ENCODE results near the gene STX18. TPM values are rescaled to one million over a fixed set of nuclear protein-coding genes. Genes with fewer than 3 reads are reported as not detected.

STX18 gene
- total RNA-seq, 4 donors from 2014 or later = 19.2 to 27.4 (median 20.7) TPM

DNA sequence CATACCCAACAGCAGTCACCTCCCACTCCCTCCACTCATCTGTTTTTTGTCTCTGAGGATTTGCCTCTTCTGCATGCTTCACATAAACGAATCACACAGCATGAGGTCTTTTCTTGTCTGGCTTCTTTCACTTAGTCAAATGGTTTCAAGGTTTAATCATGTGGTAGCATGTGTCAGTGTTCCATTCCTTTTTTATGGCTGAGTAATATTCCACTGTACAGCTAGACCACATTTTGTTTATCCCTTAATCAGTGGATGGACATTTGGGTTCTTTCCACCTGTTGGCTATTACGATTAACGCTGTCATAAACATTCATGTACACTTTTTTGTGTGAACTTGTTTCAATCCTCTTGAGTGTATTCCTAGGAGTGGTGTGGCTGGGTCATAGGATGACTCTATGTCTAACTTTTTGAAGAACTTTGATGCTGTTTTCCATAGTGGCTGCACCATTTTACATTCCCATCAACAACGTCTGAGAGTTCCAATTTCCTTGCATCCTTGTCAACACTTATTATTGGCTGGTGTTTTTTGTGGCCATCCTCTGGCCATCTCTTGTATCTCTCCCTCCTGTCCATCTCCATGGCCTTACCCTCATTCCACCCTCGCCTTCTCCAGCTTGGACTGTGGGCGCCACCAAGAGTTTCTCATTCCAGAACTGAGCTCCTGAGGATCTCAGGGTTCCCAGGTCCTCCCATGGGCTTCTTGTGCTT is 167.3 kb downstream of the STX18 start:
- no peaks in the 10 kb centered on the region for H3K36me3 ChIP-seq
- no peak overlapping the region for H3K4me3 ChIP-seq
- DNase-seq (no peak), ATAC-seq (no peak)
- peaks cover 0 to 8% (median 0%) of the 10 kb centered on the region in 3 donors for H3K27me3 ChIP-seq
- in situ Hi-C loops (cut with MboI; ENCODE audit: low sequenced_read_pairs in 4 of 4) (no loop called here), intact Hi-C loops (cut with DNase I; ENCODE audit: low total_unique reads) (no loop called here)
- no peaks in the 10 kb centered on the region for H3K9me3 ChIP-seq
- TF ChIP-seq, protein P1, sequence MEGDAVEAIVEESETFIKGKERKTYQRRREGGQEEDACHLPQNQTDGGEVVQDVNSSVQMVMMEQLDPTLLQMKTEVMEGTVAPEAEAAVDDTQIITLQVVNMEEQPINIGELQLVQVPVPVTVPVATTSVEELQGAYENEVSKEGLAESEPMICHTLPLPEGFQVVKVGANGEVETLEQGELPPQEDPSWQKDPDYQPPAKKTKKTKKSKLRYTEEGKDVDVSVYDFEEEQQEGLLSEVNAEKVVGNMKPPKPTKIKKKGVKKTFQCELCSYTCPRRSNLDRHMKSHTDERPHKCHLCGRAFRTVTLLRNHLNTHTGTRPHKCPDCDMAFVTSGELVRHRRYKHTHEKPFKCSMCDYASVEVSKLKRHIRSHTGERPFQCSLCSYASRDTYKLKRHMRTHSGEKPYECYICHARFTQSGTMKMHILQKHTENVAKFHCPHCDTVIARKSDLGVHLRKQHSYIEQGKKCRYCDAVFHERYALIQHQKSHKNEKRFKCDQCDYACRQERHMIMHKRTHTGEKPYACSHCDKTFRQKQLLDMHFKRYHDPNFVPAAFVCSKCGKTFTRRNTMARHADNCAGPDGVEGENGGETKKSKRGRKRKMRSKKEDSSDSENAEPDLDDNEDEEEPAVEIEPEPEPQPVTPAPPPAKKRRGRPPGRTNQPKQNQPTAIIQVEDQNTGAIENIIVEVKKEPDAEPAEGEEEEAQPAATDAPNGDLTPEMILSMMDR (IDR thresholded peaks at IDR 0.05 in 4 of 5, conservative IDR thresholded peaks at IDR 0.05 in 1 of 5) = no peak
- TF ChIP-seq POLR2A (IDR thresholded peaks at IDR 0.05) = no peak
- H3K4me1 ChIP-seq = no peaks in the 10 kb centered on the region
- no peak overlapping the region for H3K27ac ChIP-seq

Other genes with a start within 250 kb of the STX18 start
- gene NSG1, start 154.9 kb downstream of the STX18 start, total RNA-seq = under 1 TPM in 1 of 4 donors, not detected in 3; 0.13 TPM